Right atrium auricular region (tissue), 2 donors: ENCODE measurements around the gene OR51B4. TPM values are rescaled to one million over a fixed set of nuclear protein-coding genes. Genes with fewer than 3 reads are reported as not detected.
"Not testable (repeated sequence)": the region's sequence is repeated elsewhere in the genome, so short reads cannot be mapped to it uniquely, and the experiment has no call there.

Experiments used
- DNase-seq: peaks from one replicate; pipeline ENCODE4 v3.0.0-alpha.2; 2019; ENCODE audit warnings: low spot score
- H3K27ac ChIP-seq, 2 donors: fragments of 200-600 bp; sonication (generic); 1 replicate in 1 of 2; 2 replicates in 1 of 2; pipeline ENCODE4 v1.5.1; 2016 to 2019
- H3K27me3 ChIP-seq, 2 donors: fragments of 200-600 bp; sonication (generic); one replicate each; pipeline versions ENCODE4 v1.5.1 to v1.6.0; 2017 to 2019
- H3K36me3 ChIP-seq: fragments of 200-600 bp; sonication (generic); one replicate; pipeline ENCODE4 v1.5.1; 2016
- H3K4me1 ChIP-seq, 2 donors: fragments of 200-600 bp; sonication (generic); one replicate each; pipeline versions ENCODE4 v1.5.1 to v1.6.0; 2017 to 2019
- H3K4me3 ChIP-seq, 2 donors: fragments of 200-600 bp; sonication (generic); 1 replicate in 1 of 2; 2 replicates in 1 of 2; pipeline ENCODE4 v1.5.1; 2017 to 2019; ENCODE audit warnings: mild to moderate bottlenecking in 1 of 2, moderate library complexity in 1 of 2
- H3K9me3 ChIP-seq, 2 donors: fragments of 200-600 bp; sonication (generic); one replicate each; pipeline ENCODE4 v1.5.1; 2019
- CTCF ChIP-seq, 2 donors: fragments of 200-600 bp; sonication (generic); IDR thresholded peaks; one replicate each; pipeline ENCODE4 v1.5.1; 2019; ENCODE audit warnings: antibody characterized with exemption in 2 of 2
- total RNA-seq, 2 donors: library from RNA; depleted of rRNA; stranded (reverse); fragments of >200 nt; gene quantifications; one replicate each; pipeline ENCODE4 v1.1.0, GENCODE V29; 2016

The OR51B4 gene
- total RNA-seq, 2 donors from 2014 or later, result not detected

GRCh38 chr11:5317292-5317691, 15.5 kb upstream of the OR51B4 start:
- Histone ChIP-seq H3K27me3 (no peaks in the 10 kb centered on the region), H3K27ac (no peak overlapping the region), H3K9me3 (no peaks in the 10 kb centered on the region), H3K4me1 (no peaks in the 10 kb centered on the region), H3K36me3 (no peaks in the 10 kb centered on the region), H3K4me3 (no peak overlapping the region)
- DNase-seq, result no peak
- TF ChIP-seq CTCF (IDR thresholded peaks at IDR 0.05), result no peak

GRCh38 chr11:5313326-5314023, 11.7 kb upstream of the OR51B4 start:
- H3K4me3 ChIP-seq, H3K36me3 ChIP-seq, DNase-seq, H3K4me1 ChIP-seq, H3K9me3 ChIP-seq, H3K27me3 ChIP-seq, H3K27ac ChIP-seq: not testable (repeated sequence)

GRCh38 chr11:5310423-5310822, 8.7 kb upstream of the OR51B4 start:
- H3K4me1 ChIP-seq, result no peaks in the 10 kb centered on the region
- no peak overlapping the region for H3K27ac ChIP-seq
- no peaks in the 10 kb centered on the region for H3K36me3 ChIP-seq
- no peaks in the 10 kb centered on the region for H3K27me3 ChIP-seq
- H3K9me3 ChIP-seq, result no peaks in the 10 kb centered on the region
- no peak for TF ChIP-seq CTCF (IDR thresholded peaks at IDR 0.05)
- no peak overlapping the region for H3K4me3 ChIP-seq
- no peak for DNase-seq

- Histone ChIP-seq H3K4me3 (no peak overlapping the region), H3K27ac (no peak overlapping the region), H3K27me3 (no peaks in the 10 kb centered on the region), H3K36me3 (no peaks in the 10 kb centered on the region), H3K9me3 (no peaks in the 10 kb centered on the region), H3K4me1 (no peaks in the 10 kb centered on the region)
- no peak for DNase-seq
- no peak for TF ChIP-seq CTCF (IDR thresholded peaks at IDR 0.05)
Measured at GRCh38 chr11:5307256-5308019, 5.7 kb upstream of the OR51B4 start.

- DNase-seq, result no peak
Measured at GRCh38 chr11:5304046-5304445, 2.3 kb upstream of the OR51B4 start.

More at GRCh38 chr11:5304046-5304445, 2.3 kb upstream of the OR51B4 start:
- H3K4me3 ChIP-seq, result no peak overlapping the region
- no peaks in the 10 kb centered on the region for H3K36me3 ChIP-seq
- H3K27ac ChIP-seq, result no peak overlapping the region
- TF ChIP-seq CTCF (IDR thresholded peaks at IDR 0.05), result no peak
- no peaks in the 10 kb centered on the region for H3K9me3 ChIP-seq
- no peaks in the 10 kb centered on the region for H3K4me1 ChIP-seq
- no peaks in the 10 kb centered on the region for H3K27me3 ChIP-seq
